Chondrocyte (in vitro differentiated cells): ENCODE results near the gene PRSS56. TPM values are rescaled to one million over a fixed set of nuclear protein-coding genes. Genes with fewer than 3 reads are reported as not detected.

Source experiments
- DNase-seq: peaks from one replicate; pipeline ENCODE4 v3.0.0; 2021; ENCODE audit warnings: mixed read lengths, low spot score
- H3K27ac Mint-ChIP-seq: one replicate; pipeline ENCODE4 v1.8.0; 2021; ENCODE audit warnings: mild to moderate bottlenecking, moderate library complexity, mixed read lengths; ENCODE audit not compliant: unreplicated experiment
- H3K27me3 Mint-ChIP-seq: 2 replicates; pipeline ENCODE4 v1.8.0; 2021; ENCODE audit warnings: low read depth, mixed read lengths
- H3K36me3 Mint-ChIP-seq: 2 replicates; pipeline ENCODE4 v1.8.0; 2021; ENCODE audit warnings: low read depth, mixed read lengths
- H3K4me1 Mint-ChIP-seq: 2 replicates; pipeline ENCODE4 v1.8.0; 2021; ENCODE audit warnings: low read depth, mild to moderate bottlenecking, mixed read lengths
- H3K4me3 Mint-ChIP-seq: one replicate; pipeline ENCODE4 v1.8.0; 2021; ENCODE audit warnings: mild to moderate bottlenecking, moderate library complexity, mixed read lengths; ENCODE audit not compliant: unreplicated experiment
- H3K9me3 Mint-ChIP-seq: 2 replicates; pipeline ENCODE4 v1.8.0; 2021; ENCODE audit warnings: low read depth, mixed read lengths
- CTCF ChIP-seq: fragments of 200-600 bp; sonication (generic); IDR thresholded peaks from 2 replicates; pipeline ENCODE4 v1.5.0; 2021; ENCODE audit warnings: antibody characterized with exemption, mild to moderate bottlenecking, moderate library complexity
- total RNA-seq: library from RNA; stranded (reverse); gene quantifications from 3 replicates; pipeline ENCODE4 v1.2.1, GENCODE V29; 2021

PRSS56 gene
- total RNA-seq, 1 donor from 2014 or later: not detected

- TF ChIP-seq CTCF: no peak
- no peak overlapping the region for H3K27ac Mint-ChIP-seq
These were observed 28.9 kb upstream of the PRSS56 start for GRCh38 chr2:232491139-232491780.

GRCh38 chr2:232492236-232492848 is 27.8 kb upstream of the PRSS56 start:
- Mint-ChIP-seq H3K36me3 (no peaks in the 10 kb centered on the region), H3K4me1 (no peaks in the 10 kb centered on the region), H3K27ac (no peak overlapping the region), H3K9me3 (no peaks in the 10 kb centered on the region), H3K27me3 (peaks cover 11% of the 10 kb centered on the region), H3K4me3 (no peak overlapping the region)
- no peak for TF ChIP-seq CTCF
- peak; percentile 54 for DNase-seq

More at GRCh38 chr2:232491139-232491780, 28.9 kb upstream of the PRSS56 start:
- peak; percentile 67 for DNase-seq
- no peaks in the 10 kb centered on the region for H3K36me3 Mint-ChIP-seq
- H3K9me3 Mint-ChIP-seq: no peaks in the 10 kb centered on the region
- no peak overlapping the region for H3K4me3 Mint-ChIP-seq
- peaks cover 15% of the 10 kb centered on the region for H3K27me3 Mint-ChIP-seq
- H3K4me1 Mint-ChIP-seq: peaks cover 2% of the 10 kb centered on the region

GRCh38 chr2:232492963-232493700 is 27.1 kb upstream of the PRSS56 start:
- no peaks in the 10 kb centered on the region for H3K4me1 Mint-ChIP-seq
- H3K4me3 Mint-ChIP-seq: no peak overlapping the region
- no peak overlapping the region for H3K27ac Mint-ChIP-seq
- H3K36me3 Mint-ChIP-seq: no peaks in the 10 kb centered on the region
- no peaks in the 10 kb centered on the region for H3K9me3 Mint-ChIP-seq
- peaks cover 15% of the 10 kb centered on the region for H3K27me3 Mint-ChIP-seq
- DNase-seq: peak; percentile 72
- TF ChIP-seq CTCF: no peak

- H3K27ac Mint-ChIP-seq: no peak overlapping the region
- peaks cover 15% of the 10 kb centered on the region for H3K27me3 Mint-ChIP-seq
- H3K9me3 Mint-ChIP-seq: no peaks in the 10 kb centered on the region
- peak; percentile 72 for DNase-seq
- no peak for TF ChIP-seq CTCF
- no peaks in the 10 kb centered on the region for H3K36me3 Mint-ChIP-seq
- H3K4me1 Mint-ChIP-seq: no peaks in the 10 kb centered on the region
- H3K4me3 Mint-ChIP-seq: no peak overlapping the region
These were observed 26.3 kb upstream of the PRSS56 start for GRCh38 chr2:232493701-232494474.

- no peak for TF ChIP-seq CTCF
- no peak for DNase-seq
- H3K4me3 Mint-ChIP-seq: no peak overlapping the region
- no peak overlapping the region for H3K27ac Mint-ChIP-seq
- H3K9me3 Mint-ChIP-seq: no peaks in the 10 kb centered on the region
- peaks cover 17% of the 10 kb centered on the region for H3K27me3 Mint-ChIP-seq
- no peaks in the 10 kb centered on the region for H3K36me3 Mint-ChIP-seq
- H3K4me1 Mint-ChIP-seq: no peaks in the 10 kb centered on the region
These were observed 25.6 kb upstream of the PRSS56 start for GRCh38 chr2:232494542-232494941.
